Activated CD8-positive, alpha-beta T cell treated with anti-CD3 and anti-CD28 coated beads for 36 hours (primary cell): ENCODE measurements around the gene LIX1L. TPM values are rescaled to one million over a fixed set of nuclear protein-coding genes. Genes with fewer than 3 reads are reported as not detected.

ENCODE experiments used
- ATAC-seq: fragments of 200-7000 bp; cut with Tn5 transposase; one replicate; pipeline ENCODE4 v1.10.0; 2021; ENCODE audit warnings: mild to moderate bottlenecking, moderate library complexity
- CTCF ChIA-PET: fragments of 350-600 bp; sonication (Branson Sonifier 250); formaldehyde crosslinking; loops from one replicate; lab custom pipeline; 2021; ENCODE audit warnings: antibody characterized with exemption; lab: Charles Lee
- POLR2A ChIA-PET: fragments of 350-600 bp; sonication (Branson Sonifier 250); formaldehyde crosslinking; loops from one replicate; lab custom pipeline; 2021; ENCODE audit warnings: antibody characterized with exemption; lab: Charles Lee
- DNase-seq: peaks from one replicate; pipeline ENCODE4 v3.0.0-alpha.2; 2020
- H3K27ac Mint-ChIP-seq: one replicate; pipeline ENCODE4 v1.8.0; 2021; ENCODE audit warnings: mild to moderate bottlenecking, mixed read lengths
- H3K27me3 Mint-ChIP-seq: one replicate; pipeline ENCODE4 v1.8.0; 2021; ENCODE audit warnings: mixed read lengths
- H3K36me3 Mint-ChIP-seq: one replicate; pipeline ENCODE4 v1.8.0; 2021; ENCODE audit warnings: low read depth, mixed read lengths
- H3K4me1 Mint-ChIP-seq: one replicate; pipeline ENCODE4 v1.8.0; 2021; ENCODE audit warnings: low read depth, mixed read lengths
- H3K4me3 Mint-ChIP-seq: one replicate; pipeline ENCODE4 v1.8.0; 2021; ENCODE audit warnings: mild to moderate bottlenecking, moderate library complexity, mixed read lengths
- H3K9me3 Mint-ChIP-seq: one replicate; pipeline ENCODE4 v1.8.0; 2021; ENCODE audit warnings: mixed read lengths
- CTCF ChIP-seq: fragments of 200-600 bp; IDR thresholded peaks from one replicate; pipeline ENCODE4 v1.8.0; 2022; ENCODE audit warnings: antibody characterized with exemption, mild to moderate bottlenecking
- intact Hi-C: fragments of 100-400 bp; cut with micrococcal nuclease; formaldehyde crosslinking; loops from one replicate; pipeline ENCODE4 v1.10.0; 2022
- total RNA-seq, 2 experiments: library from RNA; stranded (reverse); gene quantifications; one replicate each; pipeline ENCODE4 v1.2.3, GENCODE V29; 2021

Gene LIX1L
- total RNA-seq, 2 experiments from 2014 or later: 41.5 to 43.6 TPM

GRCh38 chr1:145962157-145963102, 4.6 kb upstream of the LIX1L start:
- peaks cover 39% of the 10 kb centered on the region for H3K4me1 Mint-ChIP-seq
- H3K9me3 Mint-ChIP-seq: peaks cover 2% of the 10 kb centered on the region
- H3K4me3 Mint-ChIP-seq: peak overlapping the region; percentile 92
- H3K27ac Mint-ChIP-seq: peak overlapping the region; percentile 91
- intact Hi-C loops: loop anchor here (5.0 kb wide), 1 partner anchor 35 kb away; the partner anchor contains the start of gene RBM8A
- no peak for ATAC-seq
- no peak for TF ChIP-seq CTCF
- peaks cover 23% of the 10 kb centered on the region for H3K36me3 Mint-ChIP-seq
- no peaks in the 10 kb centered on the region for H3K27me3 Mint-ChIP-seq
- POLR2A ChIA-PET: interaction anchor here (0.7 to 12.8 kb wide), 20 partner anchors 10 to 170 kb away, joined by 3 to 160 read pairs (median 4); partner anchors contain the start of genes NUDT17, PEX11B, RBM8A and TXNIP
- CTCF ChIA-PET: interaction anchor here (1.0 to 8.9 kb wide), 5 partner anchors 16 to 117 kb away, joined by 4 to 93 read pairs (median 5); partner anchors contain the start of genes NUDT17, PIAS3 and RBM8A
- DNase-seq: peak; percentile 66

- peak; percentile 2 for ATAC-seq
- H3K4me1 Mint-ChIP-seq: peaks cover 37% of the 10 kb centered on the region
Observed at GRCh38 chr1:145961425-145962156, 3.8 kb upstream of the LIX1L start.

GRCh38 chr1:145961109-145961424, 3.2 kb upstream of the LIX1L start:
- peak; percentile 9 for DNase-seq
- intact Hi-C loops: loop anchor here (5.0 kb wide), 1 partner anchor 34 kb away; the partner anchor contains the start of gene RBM8A
- H3K4me1 Mint-ChIP-seq: peaks cover 39% of the 10 kb centered on the region

More at GRCh38 chr1:145961425-145962156, 3.8 kb upstream of the LIX1L start:
- H3K9me3 Mint-ChIP-seq: no peaks in the 10 kb centered on the region
- intact Hi-C loops: loop anchor here (5.0 kb wide), 1 partner anchor 34 kb away; the partner anchor contains the start of gene RBM8A
- peak overlapping the region; percentile 92 for H3K4me3 Mint-ChIP-seq
- peaks cover 16% of the 10 kb centered on the region for H3K36me3 Mint-ChIP-seq
- peak; percentile 85 for DNase-seq
- TF ChIP-seq CTCF: no peak
- ChIA-PET CTCF (interaction anchor here (4.1 to 8.9 kb wide), 2 partner anchors 17 to 34 kb away, joined by 15 to 93 read pairs; partner anchors contain the start of gene RBM8A), POLR2A (interaction anchor here (1.0 to 12.8 kb wide), 11 partner anchors 11 to 136 kb away, joined by 3 to 160 read pairs (median 6); partner anchors contain the start of genes PEX11B, RBM8A and TXNIP)
- no peaks in the 10 kb centered on the region for H3K27me3 Mint-ChIP-seq
- H3K27ac Mint-ChIP-seq: peak overlapping the region; percentile 91

More at GRCh38 chr1:145961109-145961424, 3.2 kb upstream of the LIX1L start:
- POLR2A ChIA-PET: interaction anchor here (0.6 to 12.8 kb wide), 9 partner anchors 12 to 135 kb away, joined by 3 to 160 read pairs (median 3); partner anchors contain the start of genes PEX11B, RBM8A and TXNIP
- peak overlapping the region; percentile 91 for H3K27ac Mint-ChIP-seq
- H3K27me3 Mint-ChIP-seq: no peaks in the 10 kb centered on the region
- no peaks in the 10 kb centered on the region for H3K9me3 Mint-ChIP-seq
- CTCF ChIA-PET: no interaction called here
- no peak for TF ChIP-seq CTCF
- peaks cover 16% of the 10 kb centered on the region for H3K36me3 Mint-ChIP-seq
- H3K4me3 Mint-ChIP-seq: peak overlapping the region; percentile 92
- no peak for ATAC-seq
